ENCODE results near the gene TMEM184A. TPM values are rescaled to one million over a fixed set of nuclear protein-coding genes. Genes with fewer than 3 reads are reported as not detected.

The TMEM184A gene
- total and polyA plus RNA-seq, 2 donors (not counting 3 experiments of a cell fraction or from before 2014, with no cell fraction given): 0.48 TPM; not detected in 1

GRCh38 chr7:1591876-1592275, 35.9 kb upstream of the TMEM184A start:
- DNase-seq (ENCODE audit: low read depth, low spot score): no peak
- no peaks in the 10 kb centered on the region for H3K36me3 ChIP-seq (ENCODE audit: control insufficient read depth in 2 of 2, extremely low read depth in 1 of 2, insufficient read depth in 2 of 2, low read length in 2 of 2)
- dilution Hi-C loops (cut with MboI; ENCODE audit: extremely low pct_ligation_motif_present, low sequenced_read_pairs) (no loop called here), intact Hi-C loops (cut with micrococcal nuclease) (no loop called here)
- TF ChIP-seq EZH2 (IDR thresholded peaks at IDR 0.05; ENCODE audit: borderline replicate concordance, low read depth, low read length, severe bottlenecking) (no peak), POLR2AphosphoS5 (IDR thresholded peaks at IDR 0.05; ENCODE audit: insufficient read depth, low read depth, low read length) (no peak), FOS (IDR thresholded peaks at IDR 0.05; ENCODE audit: borderline replicate concordance, insufficient read depth, low read length) (no peak), JUN (IDR thresholded peaks at IDR 0.05; ENCODE audit: borderline replicate concordance, insufficient read depth, insufficient read length, low read depth) (no peak), POLR2A (IDR thresholded peaks at IDR 0.05; ENCODE audit: low read depth, low read length) (no peak), CTCF (IDR thresholded peaks at IDR 0.05; ENCODE audit: extremely low read depth in 1 of 2, insufficient read depth in 1 of 2, low read depth in 1 of 2, low read length in 2 of 2) (no peak)
- H2AFZ ChIP-seq (ENCODE audit: low read depth, low read length): no peak overlapping the region
- POLR2A ChIA-PET: no interaction called here
- no peak overlapping the region for H3K9ac ChIP-seq (replicated peaks; ENCODE audit: extremely low read depth, insufficient read depth, low read length)
- H3K79me2 ChIP-seq (ENCODE audit: control insufficient read depth, insufficient read depth, low read length): no peaks in the 10 kb centered on the region
- H3K4me1 ChIP-seq (ENCODE audit: control insufficient read depth, extremely low read depth, insufficient read depth, low read length): no peaks in the 10 kb centered on the region
- CTCF ChIA-PET: interaction anchor here (0.8 to 1.2 kb wide), 3 partner anchors 9 to 13 kb away, joined by 3 to 4 read pairs (median 3); no protein-coding TSS in a partner anchor
- FAIRE-seq: no peak
- peaks cover 13 to 14% of the 10 kb centered on the region in 2 experiments for H3K27me3 ChIP-seq (ENCODE audit: control insufficient read depth in 2 of 2, insufficient read depth in 2 of 2, low read length in 2 of 2)
- H3K9me3 ChIP-seq (replicated peaks; ENCODE audit: control insufficient read depth, insufficient read depth, low read length): no peaks in the 10 kb centered on the region
- no peaks in the 10 kb centered on the region for H4K20me1 ChIP-seq (replicated peaks; ENCODE audit: control insufficient read depth, extremely low read depth, insufficient read depth, low read length)
- BruUV-seq (replicated peaks): no TSS peak
- H3K4me2 ChIP-seq (ENCODE audit: insufficient read depth, low read length): no peak overlapping the region
- no peak overlapping the region for H3K4me3 ChIP-seq (replicated peaks in 1 of 3; ENCODE audit: insufficient read depth in 1 of 3, low read depth in 1 of 3, low read length in 3 of 3)
- H3K27ac ChIP-seq (ENCODE audit: insufficient read depth, low read depth, low read length): no peak overlapping the region
- H3K9me1 ChIP-seq (replicated peaks; ENCODE audit: control insufficient read depth, extremely low read depth, insufficient read depth, low read length): no peaks in the 10 kb centered on the region

- Histone ChIP-seq H2AFZ (ENCODE audit: low read depth, low read length) (no peak overlapping the region), H3K27me3 (ENCODE audit: control insufficient read depth in 2 of 2, insufficient read depth in 2 of 2, low read length in 2 of 2) (peaks cover 13 to 14% of the 10 kb centered on the region in 2 experiments), H3K27ac (ENCODE audit: insufficient read depth, low read depth, low read length) (no peak overlapping the region), H3K9ac (replicated peaks; ENCODE audit: extremely low read depth, insufficient read depth, low read length) (no peak overlapping the region), H3K4me3 (replicated peaks in 1 of 3; ENCODE audit: insufficient read depth in 1 of 3, low read depth in 1 of 3, low read length in 3 of 3) (no peak overlapping the region), H3K4me2 (ENCODE audit: insufficient read depth, low read length) (no peak overlapping the region), H3K9me1 (replicated peaks; ENCODE audit: control insufficient read depth, extremely low read depth, insufficient read depth, low read length) (no peaks in the 10 kb centered on the region), H4K20me1 (replicated peaks; ENCODE audit: control insufficient read depth, extremely low read depth, insufficient read depth, low read length) (no peaks in the 10 kb centered on the region), H3K36me3 (ENCODE audit: control insufficient read depth in 2 of 2, extremely low read depth in 1 of 2, insufficient read depth in 2 of 2, low read length in 2 of 2) (no peaks in the 10 kb centered on the region), H3K4me1 (ENCODE audit: control insufficient read depth, extremely low read depth, insufficient read depth, low read length) (no peaks in the 10 kb centered on the region), H3K79me2 (ENCODE audit: control insufficient read depth, insufficient read depth, low read length) (no peaks in the 10 kb centered on the region), H3K9me3 (replicated peaks; ENCODE audit: control insufficient read depth, insufficient read depth, low read length) (no peaks in the 10 kb centered on the region)
- TF ChIP-seq FOS (IDR thresholded peaks at IDR 0.05; ENCODE audit: borderline replicate concordance, insufficient read depth, low read length) (no peak), MYC (IDR thresholded peaks at IDR 0.05; ENCODE audit: low read depth, low read length) (no peak), GATA2 (IDR thresholded peaks at IDR 0.05; ENCODE audit: insufficient read depth, insufficient read length, low read depth, low read length) (no peak), CTCF (IDR thresholded peaks at IDR 0.05; ENCODE audit: extremely low read depth in 1 of 2, insufficient read depth in 1 of 2, low read depth in 1 of 2, low read length in 2 of 2) (no peak), JUN (IDR thresholded peaks at IDR 0.05; ENCODE audit: borderline replicate concordance, insufficient read depth, insufficient read length, low read depth) (no peak), EZH2 (IDR thresholded peaks at IDR 0.05; ENCODE audit: borderline replicate concordance, low read depth, low read length, severe bottlenecking) (no peak), POLR2AphosphoS5 (IDR thresholded peaks at IDR 0.05; ENCODE audit: insufficient read depth, low read depth, low read length) (no peak), POLR2A (IDR thresholded peaks at IDR 0.05; ENCODE audit: low read depth, low read length) (no peak)
- TF ChIP-seq, protein P1, sequence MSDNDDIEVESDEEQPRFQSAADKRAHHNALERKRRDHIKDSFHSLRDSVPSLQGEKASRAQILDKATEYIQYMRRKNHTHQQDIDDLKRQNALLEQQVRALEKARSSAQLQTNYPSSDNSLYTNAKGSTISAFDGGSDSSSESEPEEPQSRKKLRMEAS (IDR thresholded peaks at IDR 0.05; ENCODE audit: insufficient read depth, insufficient read length): no peak
- no peak for FAIRE-seq
- ChIA-PET POLR2A (no interaction called here), CTCF (interaction anchor here (1.0 to 1.2 kb wide), 2 partner anchors 9 to 12 kb away, joined by 3 to 4 read pairs; no protein-coding TSS in a partner anchor)
- no TSS peak for BruUV-seq (replicated peaks)
- DNase-seq (ENCODE audit: low read depth, low spot score): no peak
- intact Hi-C loops (cut with micrococcal nuclease) (no loop called here), dilution Hi-C loops (cut with MboI; ENCODE audit: extremely low pct_ligation_motif_present, low sequenced_read_pairs) (no loop called here)
Observed at GRCh38 chr7:1591396-1591795, 35.4 kb upstream of the TMEM184A start.

Measured in endothelial cell of umbilical vein (primary cell).